HFF-Myc (cell line): Measurements from ENCODE around the gene SMARCA4.

Source experiments
- DNase-seq: peaks from one replicate; pipeline ENCODE4 v3.0.0-alpha.2; 2011; ENCODE audit warnings: low read depth; ENCODE audit errors: extremely low read depth
- H3K4me3 ChIP-seq: replicated peaks from 2 replicates; pipeline ENCODE4 v1.5.1; 2011; ENCODE audit warnings: low read depth, mild to moderate bottlenecking, control low read depth, low read length
- TF ChIP-seq, protein P1 (sequence below): IDR thresholded peaks from 2 replicates; pipeline ENCODE4 v1.5.1; 2012; ENCODE audit warnings: mild to moderate bottlenecking, low read depth, low read length, control low read depth; ENCODE audit errors: missing control alignments

The SMARCA4 gene

DNA sequence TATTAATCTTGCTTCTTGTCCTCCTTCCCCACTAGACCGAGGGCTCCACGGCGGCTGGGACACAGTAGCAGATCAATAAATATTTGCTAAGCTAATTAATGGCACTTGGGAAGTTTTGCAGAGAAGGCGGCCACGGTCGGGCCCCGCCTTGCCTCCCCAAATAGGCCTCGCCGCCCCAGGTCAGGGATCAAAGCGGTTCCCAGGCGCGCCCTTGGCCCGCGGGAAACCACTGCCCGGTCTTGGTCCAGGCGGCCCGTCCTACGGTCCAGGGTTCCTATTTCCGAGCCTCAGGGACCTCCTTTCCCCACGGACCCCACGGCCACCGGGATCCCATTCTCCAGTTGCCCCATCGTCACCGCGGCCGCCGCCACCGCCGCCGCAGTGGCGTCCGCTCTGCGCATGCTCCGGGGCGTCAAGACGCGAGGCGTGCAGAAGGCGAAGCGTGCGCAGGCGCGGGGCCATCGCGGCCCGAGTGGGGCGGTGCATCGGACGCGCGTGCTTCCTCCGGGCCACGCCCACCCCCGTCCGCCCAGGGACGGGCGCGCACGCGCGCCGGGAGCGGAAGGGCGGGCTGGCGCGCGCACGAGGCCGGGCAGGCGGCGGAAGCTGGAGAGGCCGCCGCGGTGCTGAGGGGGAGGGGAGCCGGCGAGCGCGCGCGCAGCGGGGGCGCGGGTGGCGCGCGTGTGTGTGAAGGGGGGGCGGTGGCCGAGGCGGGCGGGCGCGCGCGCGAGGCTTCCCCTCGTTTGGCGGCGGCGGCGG, at the start of gene SMARCA4:
SMARCA4 (plus strand) TSS at position 717 of the 759 bp plus-strand sequence. CDS start 23,122 bp downstream, outside the sequence.
- H3K4me3 ChIP-seq, result peak within 1 kb of the TSS; percentile 98
- DNase-seq, result peak; percentile 82
- TF ChIP-seq, protein P1, sequence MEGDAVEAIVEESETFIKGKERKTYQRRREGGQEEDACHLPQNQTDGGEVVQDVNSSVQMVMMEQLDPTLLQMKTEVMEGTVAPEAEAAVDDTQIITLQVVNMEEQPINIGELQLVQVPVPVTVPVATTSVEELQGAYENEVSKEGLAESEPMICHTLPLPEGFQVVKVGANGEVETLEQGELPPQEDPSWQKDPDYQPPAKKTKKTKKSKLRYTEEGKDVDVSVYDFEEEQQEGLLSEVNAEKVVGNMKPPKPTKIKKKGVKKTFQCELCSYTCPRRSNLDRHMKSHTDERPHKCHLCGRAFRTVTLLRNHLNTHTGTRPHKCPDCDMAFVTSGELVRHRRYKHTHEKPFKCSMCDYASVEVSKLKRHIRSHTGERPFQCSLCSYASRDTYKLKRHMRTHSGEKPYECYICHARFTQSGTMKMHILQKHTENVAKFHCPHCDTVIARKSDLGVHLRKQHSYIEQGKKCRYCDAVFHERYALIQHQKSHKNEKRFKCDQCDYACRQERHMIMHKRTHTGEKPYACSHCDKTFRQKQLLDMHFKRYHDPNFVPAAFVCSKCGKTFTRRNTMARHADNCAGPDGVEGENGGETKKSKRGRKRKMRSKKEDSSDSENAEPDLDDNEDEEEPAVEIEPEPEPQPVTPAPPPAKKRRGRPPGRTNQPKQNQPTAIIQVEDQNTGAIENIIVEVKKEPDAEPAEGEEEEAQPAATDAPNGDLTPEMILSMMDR, result no peak

DNA sequence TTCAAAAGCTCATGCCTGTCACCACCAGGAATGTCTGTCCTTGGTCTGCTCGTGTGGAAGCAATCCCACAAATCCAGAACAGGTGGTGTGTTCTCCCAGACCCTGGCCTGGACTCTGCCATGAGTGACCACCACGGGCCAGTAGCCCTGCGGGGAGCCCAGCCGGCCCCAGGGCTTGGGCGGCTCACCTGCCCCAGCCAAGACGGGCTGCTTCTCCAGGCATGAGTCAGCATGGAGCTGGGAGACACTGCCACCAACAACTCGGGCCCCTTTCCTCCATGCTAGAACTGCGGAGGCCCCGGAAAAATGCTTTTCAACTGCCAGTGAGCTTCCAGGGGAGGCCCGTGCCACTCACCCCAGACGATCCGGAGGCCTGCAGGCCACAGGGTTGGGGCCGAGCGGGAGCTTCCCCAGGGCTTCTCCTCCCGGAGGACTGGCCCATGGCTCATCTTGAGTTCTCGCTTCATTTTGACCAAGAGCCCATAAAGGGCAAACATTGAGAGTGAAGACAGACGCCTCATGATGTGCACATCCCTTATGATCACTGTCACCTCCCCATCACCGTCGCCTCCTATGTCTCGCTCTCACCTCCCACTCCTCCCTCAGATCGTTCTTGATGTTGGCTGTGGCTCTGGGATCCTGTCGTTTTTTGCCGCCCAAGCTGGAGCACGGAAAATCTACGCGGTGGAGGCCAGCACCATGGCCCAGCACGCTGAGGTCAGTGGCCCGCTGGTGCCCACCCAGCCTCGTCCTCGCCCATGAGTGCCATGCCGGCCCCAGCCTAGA, 49.1 kb upstream of the SMARCA4 start:
- no peak overlapping the region for H3K4me3 ChIP-seq
- TF ChIP-seq, protein P1, result no peak
- no peak for DNase-seq

DNA sequence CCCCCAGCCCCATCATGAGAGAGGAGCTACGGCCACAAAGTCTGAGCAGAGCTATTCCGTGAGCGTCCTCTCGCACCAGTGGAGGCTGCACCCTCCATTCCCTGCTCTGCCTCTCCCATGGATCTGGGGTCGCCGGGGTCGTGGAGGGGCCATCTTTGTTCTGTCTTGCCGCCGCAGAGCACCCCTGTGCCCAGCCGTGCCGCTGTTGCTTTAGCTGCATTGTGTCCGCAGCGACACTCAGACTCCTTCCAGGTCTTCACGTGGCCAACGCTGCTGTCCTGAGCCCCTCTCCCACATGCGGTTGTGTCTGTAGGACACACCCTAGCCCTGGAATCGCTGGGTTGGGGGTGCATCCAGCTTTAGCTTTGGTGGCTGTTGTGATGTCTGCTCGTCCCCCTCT, 48.2 kb upstream of the SMARCA4 start:
- H3K4me3 ChIP-seq, result no peak overlapping the region
- TF ChIP-seq, protein P1, result no peak
- DNase-seq, result no peak

DNA sequence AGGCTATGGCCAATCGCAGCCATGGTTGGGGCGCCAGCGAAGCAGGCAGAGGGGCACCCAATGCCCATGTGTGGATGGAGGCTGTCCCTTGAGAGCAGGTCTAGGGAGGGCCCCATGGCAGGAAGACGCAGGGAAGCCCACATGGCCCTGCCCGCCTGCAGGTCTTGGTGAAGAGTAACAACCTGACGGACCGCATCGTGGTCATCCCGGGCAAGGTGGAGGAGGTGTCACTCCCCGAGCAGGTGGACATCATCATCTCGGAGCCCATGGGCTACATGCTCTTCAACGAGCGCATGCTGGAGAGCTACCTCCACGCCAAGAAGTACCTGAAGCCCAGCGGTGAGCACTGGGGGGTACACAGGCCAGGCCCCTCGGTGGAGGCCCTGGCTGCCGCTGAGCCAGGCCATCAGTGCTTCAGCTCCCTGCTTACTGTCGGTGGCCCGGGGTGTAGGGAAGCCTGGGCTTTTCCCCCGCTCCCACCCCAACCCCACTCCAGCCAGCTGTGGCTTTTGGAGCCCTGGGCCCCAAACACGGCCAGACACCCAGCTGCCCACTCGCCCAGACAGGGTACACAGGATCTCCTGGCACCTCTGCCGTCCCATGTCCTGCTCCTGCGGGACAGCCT, 47.0 kb upstream of the SMARCA4 start:
- no peak overlapping the region for H3K4me3 ChIP-seq
- TF ChIP-seq, protein P1, result no peak
- no peak for DNase-seq

DNA sequence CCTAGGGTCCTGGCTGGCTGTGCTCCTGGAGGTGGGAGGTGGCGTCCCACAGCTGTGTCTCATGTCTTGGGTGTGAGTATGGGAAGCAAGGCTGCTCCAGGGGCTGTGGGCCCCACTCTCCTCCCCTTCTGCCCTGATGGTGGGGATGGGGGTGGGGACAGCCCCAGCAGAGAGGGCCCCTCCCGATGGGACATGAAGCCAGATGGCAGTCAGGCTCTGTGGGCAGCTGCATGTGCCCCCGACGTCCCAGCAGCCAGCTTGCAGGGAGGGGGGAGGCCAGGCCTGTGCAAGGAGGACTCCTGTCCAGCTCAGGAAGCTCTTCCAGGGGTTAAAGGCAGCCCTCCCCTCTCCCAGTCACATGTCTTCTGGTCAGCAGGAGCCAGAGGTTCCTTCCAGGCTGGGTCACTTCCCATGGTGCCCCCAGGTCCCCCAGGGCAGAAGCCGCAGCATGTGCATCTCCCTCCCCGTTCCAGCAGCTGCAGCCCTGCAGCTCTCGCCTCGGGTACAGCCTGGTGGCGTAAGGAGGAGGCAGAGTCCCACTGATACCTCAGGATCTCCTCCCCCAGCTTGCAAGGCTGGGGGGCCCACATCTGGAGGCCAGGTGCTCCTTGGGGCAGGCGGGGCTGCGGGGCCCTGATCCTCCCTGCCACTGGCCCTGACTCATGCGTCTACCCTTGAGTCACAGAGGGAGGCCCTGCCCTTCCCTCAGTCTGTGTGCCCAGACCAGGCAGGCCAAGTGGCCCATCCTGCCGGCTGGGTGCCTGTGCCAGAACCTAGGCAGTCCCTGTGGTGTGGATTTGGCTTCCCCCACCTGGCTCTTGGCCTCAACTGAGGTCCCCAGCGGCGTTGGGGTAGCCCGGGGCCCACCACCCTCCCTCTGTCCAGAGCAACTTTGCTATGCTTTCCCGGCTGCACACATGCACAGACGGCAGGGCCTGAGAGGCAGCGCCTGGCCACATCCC, 45.4 kb upstream of the SMARCA4 start:
- peak; percentile 93 for DNase-seq
- H3K4me3 ChIP-seq, result 0 out of 2 replicates have a peak overlapping the region, but pooled peaks have one; percentile 2
- TF ChIP-seq, protein P1, result peak; percentile 54

DNA sequence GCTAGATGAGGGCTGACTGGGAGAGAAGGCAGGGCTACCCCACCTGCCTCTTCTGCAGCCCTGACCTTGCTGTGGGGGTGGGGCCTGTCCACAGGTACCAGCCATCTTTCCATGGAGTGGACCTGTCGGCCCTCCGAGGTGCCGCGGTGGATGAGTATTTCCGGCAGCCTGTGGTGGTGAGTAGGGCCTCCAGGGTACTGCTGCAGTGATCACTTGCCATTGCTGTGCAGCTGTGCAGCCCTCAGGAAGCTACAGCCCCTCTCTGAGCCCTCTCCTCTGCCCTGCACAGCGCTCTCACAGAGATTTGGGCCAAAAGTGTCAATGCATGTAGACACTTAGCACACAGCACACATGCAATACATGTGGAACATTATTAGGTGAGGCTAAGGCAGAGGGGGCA, 44.2 kb upstream of the SMARCA4 start:
- DNase-seq, result no peak
- TF ChIP-seq, protein P1, result no peak
- no peak overlapping the region for H3K4me3 ChIP-seq
